ENCODE measurements around the gene PPP4C. TPM values are rescaled to one million over a fixed set of nuclear protein-coding genes. Genes with fewer than 3 reads are reported as not detected.

The PPP4C gene
- total RNA-seq, 2 experiments from 2014 or later = 146 to 147 TPM

GRCh38 chr16:30063278-30063892 is 12.4 kb upstream of the PPP4C start:
- Mint-ChIP-seq H3K36me3 (ENCODE audit: low read depth) (peaks cover 38% of the 10 kb centered on the region), H3K9me3 (no peaks in the 10 kb centered on the region), H3K27ac (peak overlapping the region; percentile 99), H3K27me3 (no peaks in the 10 kb centered on the region), H3K4me3 (peak overlapping the region; percentile 95), H3K4me1 (peaks cover 19% of the 10 kb centered on the region)
- no peak for DNase-seq
- POLR2A ChIA-PET = interaction anchor here (0.6 to 5.8 kb wide), 5 partner anchors 9 to 325 kb away, joined by 3 to 111 read pairs (median 3); partner anchors contain the start of genes CORO1A and TBX6
- CTCF ChIA-PET = interaction anchor here (0.7 to 2.5 kb wide), 5 partner anchors 9 to 32 kb away, joined by 3 to 7 read pairs (median 5); partner anchors contain the start of genes TBX6 and TLCD3B

GRCh38 chr16:30063893-30064728 is 11.7 kb upstream of the PPP4C start:
- Mint-ChIP-seq H3K9me3 (no peaks in the 10 kb centered on the region), H3K27me3 (no peaks in the 10 kb centered on the region), H3K27ac (peak overlapping the region; percentile 99), H3K4me3 (peak overlapping the region; percentile 95), H3K36me3 (ENCODE audit: low read depth) (peaks cover 46% of the 10 kb centered on the region), H3K4me1 (peaks cover 27% of the 10 kb centered on the region)
- ChIA-PET CTCF (interaction anchor here (0.7 to 5.4 kb wide), 7 partner anchors 8 to 49 kb away, joined by 3 to 40 read pairs (median 5); partner anchors contain the start of genes GDPD3 and TBX6), POLR2A (interaction anchor here (0.7 to 6.0 kb wide), 10 partner anchors 10 to 271 kb away, joined by 3 to 111 read pairs (median 18); partner anchors contain the start of genes CORO1A, HIRIP3, INO80E and PPP4C)
- DNase-seq = peak; percentile 75

GRCh38 chr16:30064729-30065101 is 11.1 kb upstream of the PPP4C start:
- H3K27ac Mint-ChIP-seq = peak overlapping the region; percentile 99
- H3K36me3 Mint-ChIP-seq (ENCODE audit: low read depth) = peaks cover 52% of the 10 kb centered on the region
- no peaks in the 10 kb centered on the region for H3K9me3 Mint-ChIP-seq
- H3K4me1 Mint-ChIP-seq = peaks cover 33% of the 10 kb centered on the region
- ChIA-PET CTCF (interaction anchor here (1.2 to 5.4 kb wide), 5 partner anchors 9 to 345 kb away, joined by 3 to 40 read pairs (median 12); partner anchors contain the start of genes GDPD3, PPP4C and TBX6), POLR2A (interaction anchor here (1.0 to 6.0 kb wide), 24 partner anchors 9 to 400 kb away, joined by 3 to 111 read pairs (median 6); partner anchors contain the start of genes C16orf54, CDIPT, CORO1A and HIRIP3)
- H3K27me3 Mint-ChIP-seq = no peaks in the 10 kb centered on the region
- peak overlapping the region; percentile 95 for H3K4me3 Mint-ChIP-seq
- DNase-seq = no peak

DNA sequence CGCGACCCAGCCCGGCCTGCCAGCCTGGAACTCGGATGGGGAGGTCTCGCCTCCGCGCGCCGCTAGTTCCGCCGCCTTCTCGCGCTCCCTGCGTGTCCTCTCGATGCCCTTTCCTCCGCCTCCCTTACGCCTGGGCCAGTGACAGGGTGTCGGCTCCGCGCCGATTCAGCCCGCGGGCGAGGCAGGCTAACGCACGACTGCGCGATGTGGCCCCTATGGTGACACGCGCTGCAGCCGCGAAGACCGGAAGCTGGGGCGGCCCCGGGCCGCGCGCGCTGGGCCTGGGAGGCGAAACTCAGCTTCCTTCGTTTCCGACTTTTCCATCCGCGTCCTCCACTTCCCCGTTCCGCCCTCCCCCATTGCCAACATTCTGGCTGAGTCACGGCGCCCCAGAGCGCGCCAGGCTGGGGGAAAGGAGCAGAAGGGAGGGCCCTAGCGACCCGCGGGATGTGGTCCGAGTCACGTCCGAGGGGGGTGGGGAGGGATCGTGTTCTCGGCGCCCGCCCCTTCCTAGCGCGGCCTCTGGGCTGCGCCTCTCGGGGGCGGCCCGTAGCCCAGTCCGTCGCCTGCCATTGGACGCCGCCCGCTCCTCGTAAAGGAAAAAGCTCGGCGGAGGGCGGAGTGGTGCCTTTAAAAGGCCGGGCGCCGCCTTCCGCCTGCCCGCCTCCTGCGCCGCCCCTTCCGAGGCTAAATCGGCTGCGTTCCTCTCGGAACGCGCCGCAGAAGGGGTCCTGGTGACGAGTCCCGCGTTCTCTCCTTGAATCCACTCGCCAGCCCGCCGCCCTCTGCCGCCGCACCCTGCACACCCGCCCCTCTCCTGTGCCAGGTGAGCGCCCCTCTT is 10.5 kb upstream of the PPP4C start, which contains the start of gene ALDOA:
Gene ALDOA, plus strand, starts transcription at position 659 of the 841 bp plus-strand sequence. CDS start 1,138 bp downstream, outside the sequence.
- Mint-ChIP-seq H3K4me3 (peak within 1 kb of the TSS; percentile 95), H3K27ac (peak within 1 kb of the TSS; percentile 99), H3K9me3 (no peaks in the 10 kb centered on the region), H3K36me3 (ENCODE audit: low read depth) (peaks cover 58% of the 10 kb centered on the region), H3K4me1 (peaks cover 36% of the 10 kb centered on the region), H3K27me3 (no peaks in the 10 kb centered on the region)
- ChIA-PET CTCF (interaction anchor here (0.9 to 5.4 kb wide), 11 partner anchors 10 to 350 kb away, joined by 3 to 40 read pairs (median 5); partner anchors contain the start of genes GDPD3, PAGR1, PPP4C and TBX6), POLR2A (interaction anchor here (0.9 to 6.0 kb wide), 36 partner anchors 8 to 545 kb away, joined by 3 to 111 read pairs (median 5); partner anchors contain the start of genes C16orf54, CDIPT, CORO1A and HIRIP3)
- DNase-seq = peak; percentile 97

DNA sequence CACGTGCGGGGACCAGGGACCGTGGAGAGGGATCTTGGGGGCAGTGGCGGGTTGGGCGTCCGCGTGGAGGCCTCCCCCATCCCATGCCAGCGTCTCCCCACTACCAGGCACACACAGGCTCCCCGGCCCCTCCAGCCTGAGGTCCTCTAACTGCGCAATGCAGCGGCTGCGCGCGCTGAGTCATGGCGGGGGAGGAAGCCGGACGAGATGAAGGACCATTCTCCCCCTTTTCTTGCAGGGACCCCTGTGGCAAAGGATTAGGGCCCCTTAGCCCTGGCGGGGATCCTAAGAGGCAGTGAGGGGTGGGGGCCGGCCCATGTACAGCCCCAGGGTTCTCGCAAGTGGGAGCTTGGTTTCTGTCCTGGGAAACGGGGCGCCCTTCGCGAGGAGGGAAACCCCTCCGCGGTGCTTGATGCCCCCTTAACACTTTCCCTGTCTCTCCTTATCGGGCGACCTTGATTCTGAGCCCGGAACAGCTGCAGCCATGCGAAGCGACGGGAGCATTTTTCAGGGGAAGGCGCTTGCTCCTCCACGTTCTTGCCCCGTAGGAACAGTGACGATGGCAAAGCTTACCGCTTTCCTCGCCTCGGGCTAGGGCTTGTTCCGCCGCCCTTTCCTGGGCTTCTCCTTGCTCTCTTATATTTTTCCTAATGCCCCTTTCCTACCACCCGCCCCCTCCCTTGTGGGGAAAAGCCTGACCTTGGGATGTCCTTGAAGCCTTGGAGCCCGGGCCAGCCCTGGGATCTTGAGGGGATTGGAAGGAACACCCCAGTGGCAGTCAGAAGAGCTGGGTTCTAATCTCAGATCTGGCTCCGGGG is 9.6 kb upstream of the PPP4C start:
- POLR2A ChIA-PET = interaction anchor here (0.8 to 6.0 kb wide), 38 partner anchors 8 to 544 kb away, joined by 3 to 111 read pairs (median 5); partner anchors contain the start of genes C16orf54, CDIPT, CORO1A and HIRIP3
- no peak for DNase-seq

DNA sequence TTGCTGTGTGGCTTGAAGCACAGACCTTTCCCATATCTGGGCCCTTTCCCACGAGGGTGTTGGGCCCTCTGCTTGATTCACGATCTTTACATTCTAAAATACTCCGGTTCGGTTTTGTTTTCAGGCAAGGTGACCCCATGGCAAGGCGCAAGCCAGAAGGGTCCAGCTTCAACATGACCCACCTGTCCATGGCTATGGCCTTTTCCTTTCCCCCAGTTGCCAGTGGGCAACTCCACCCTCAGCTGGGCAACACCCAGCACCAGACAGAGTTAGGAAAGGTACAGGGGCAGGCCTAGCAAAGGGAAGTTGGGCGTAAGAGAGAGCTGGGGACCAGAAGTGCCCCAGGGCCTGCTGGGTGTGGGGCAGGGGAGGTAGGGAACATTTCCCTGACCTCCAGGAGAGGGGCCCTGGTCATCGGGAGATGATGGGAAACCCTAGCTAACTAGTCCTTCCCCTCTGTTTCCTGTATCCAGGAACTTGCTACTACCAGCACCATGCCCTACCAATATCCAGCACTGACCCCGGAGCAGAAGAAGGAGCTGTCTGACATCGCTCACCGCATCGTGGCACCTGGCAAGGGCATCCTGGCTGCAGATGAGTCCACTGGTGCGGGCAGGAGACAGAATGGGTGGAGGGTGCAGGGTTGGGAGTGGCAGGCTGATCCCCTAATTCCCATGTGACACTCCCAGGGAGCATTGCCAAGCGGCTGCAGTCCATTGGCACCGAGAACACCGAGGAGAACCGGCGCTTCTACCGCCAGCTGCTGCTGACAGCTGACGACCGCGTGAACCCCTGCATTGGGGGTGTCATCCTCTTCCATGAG is 8.8 kb upstream of the PPP4C start:
- CTCF ChIA-PET = interaction anchor here (0.6 to 5.4 kb wide), 4 partner anchors 10 to 244 kb away, joined by 4 to 40 read pairs (median 22); partner anchors contain the start of genes PPP4C and TBX6
- H3K36me3 Mint-ChIP-seq (ENCODE audit: low read depth) = peaks cover 70% of the 10 kb centered on the region
- peak overlapping the region; percentile 95 for H3K4me3 Mint-ChIP-seq
- POLR2A ChIA-PET = interaction anchor here (0.8 to 6.0 kb wide), 15 partner anchors 10 to 543 kb away, joined by 3 to 111 read pairs (median 9); partner anchors contain the start of genes CORO1A, HIRIP3, INO80E and PPP4C
- DNase-seq = no peak
- no peaks in the 10 kb centered on the region for H3K27me3 Mint-ChIP-seq
- H3K4me1 Mint-ChIP-seq = peaks cover 39% of the 10 kb centered on the region
- no peaks in the 10 kb centered on the region for H3K9me3 Mint-ChIP-seq
- H3K27ac Mint-ChIP-seq = peak overlapping the region; percentile 99

More for the DNA sequence above, 9.6 kb upstream of the PPP4C start:
- CTCF ChIA-PET = interaction anchor here (0.6 to 5.4 kb wide), 11 partner anchors 10 to 351 kb away, joined by 3 to 40 read pairs (median 5); partner anchors contain the start of genes PAGR1, PPP4C and TBX6
- H3K9me3 Mint-ChIP-seq = no peaks in the 10 kb centered on the region
- peak overlapping the region; percentile 99 for H3K27ac Mint-ChIP-seq
- peaks cover 39% of the 10 kb centered on the region for H3K4me1 Mint-ChIP-seq
- H3K27me3 Mint-ChIP-seq = no peaks in the 10 kb centered on the region
- H3K36me3 Mint-ChIP-seq (ENCODE audit: low read depth) = peaks cover 62% of the 10 kb centered on the region
- peak overlapping the region; percentile 95 for H3K4me3 Mint-ChIP-seq

GRCh38 chr16:30067584-30067916 is 8.2 kb upstream of the PPP4C start:
- POLR2A ChIA-PET = interaction anchor here (1.2 to 6.0 kb wide), 6 partner anchors 9 to 340 kb away, joined by 3 to 111 read pairs (median 73); partner anchors contain the start of genes CORO1A, PPP4C, TBX6 and YPEL3
- peak overlapping the region; percentile 95 for H3K4me3 Mint-ChIP-seq
- no peak for DNase-seq
- H3K36me3 Mint-ChIP-seq (ENCODE audit: low read depth) = peaks cover 73% of the 10 kb centered on the region
- peak overlapping the region; percentile 99 for H3K27ac Mint-ChIP-seq
- H3K27me3 Mint-ChIP-seq = no peaks in the 10 kb centered on the region
- no peaks in the 10 kb centered on the region for H3K9me3 Mint-ChIP-seq
- CTCF ChIA-PET = interaction anchor here (4.9 to 5.4 kb wide), 2 partner anchors 12 to 25 kb away, joined by 31 to 40 read pairs; partner anchors contain the start of gene TBX6
- H3K4me1 Mint-ChIP-seq = peaks cover 41% of the 10 kb centered on the region

- ChIA-PET CTCF (interaction anchor here (0.7 to 5.4 kb wide), 4 partner anchors 13 to 107 kb away, joined by 4 to 40 read pairs (median 18); partner anchors contain the start of gene TBX6), POLR2A (interaction anchor here (1.4 to 6.0 kb wide), 3 partner anchors 9 to 115 kb away, joined by 3 to 63 read pairs (median 5); partner anchors contain the start of genes CORO1A and TBX6)
- peak overlapping the region; percentile 71 for H3K27ac Mint-ChIP-seq
- H3K4me3 Mint-ChIP-seq = peak overlapping the region; percentile 55
- H3K4me1 Mint-ChIP-seq = peaks cover 39% of the 10 kb centered on the region
- DNase-seq = no peak
- H3K9me3 Mint-ChIP-seq = no peaks in the 10 kb centered on the region
- H3K36me3 Mint-ChIP-seq (ENCODE audit: low read depth) = peaks cover 73% of the 10 kb centered on the region
- no peaks in the 10 kb centered on the region for H3K27me3 Mint-ChIP-seq
Measured at GRCh38 chr16:30068333-30068732, 7.5 kb upstream of the PPP4C start.

GRCh38 chr16:30068750-30069610 is 6.8 kb upstream of the PPP4C start:
- Mint-ChIP-seq H3K36me3 (ENCODE audit: low read depth) (peaks cover 77% of the 10 kb centered on the region), H3K4me3 (peak overlapping the region; percentile 55), H3K4me1 (peaks cover 39% of the 10 kb centered on the region), H3K9me3 (no peaks in the 10 kb centered on the region), H3K27ac (peak overlapping the region; percentile 71), H3K27me3 (no peaks in the 10 kb centered on the region)
- peak; percentile 62 for DNase-seq
- POLR2A ChIA-PET = interaction anchor here (1.4 to 6.0 kb wide), 3 partner anchors 8 to 114 kb away, joined by 3 to 63 read pairs (median 5); partner anchors contain the start of genes CORO1A and TBX6
- CTCF ChIA-PET = interaction anchor here (1.4 to 5.4 kb wide), 3 partner anchors 13 to 68 kb away, joined by 6 to 40 read pairs (median 31); partner anchors contain the start of gene TBX6

Measured in activated CD4-positive, alpha-beta memory T cell treated with anti-CD3 and anti-CD28 coated beads, Interleukin-2, amount 10 ng/mL, durations not matched to agents 7 days and 5 days (primary cell).